ENCODE data around the gene SLC44A5. TPM values are rescaled to one million over a fixed set of nuclear protein-coding genes. Genes with fewer than 3 reads are reported as not detected.
"Not testable (repeated sequence)": the region's sequence is repeated elsewhere in the genome, so short reads cannot be mapped to it uniquely, and the experiment has no call there.

Gene SLC44A5
- total RNA-seq, 1 donor from 2014 or later = 1.7 TPM

GRCh38 chr1:75470448-75470847, 140.5 kb downstream of the SLC44A5 start:
- DNase-seq (ENCODE audit: extremely low read depth, low read depth, low spot score) = no peak

DNA sequence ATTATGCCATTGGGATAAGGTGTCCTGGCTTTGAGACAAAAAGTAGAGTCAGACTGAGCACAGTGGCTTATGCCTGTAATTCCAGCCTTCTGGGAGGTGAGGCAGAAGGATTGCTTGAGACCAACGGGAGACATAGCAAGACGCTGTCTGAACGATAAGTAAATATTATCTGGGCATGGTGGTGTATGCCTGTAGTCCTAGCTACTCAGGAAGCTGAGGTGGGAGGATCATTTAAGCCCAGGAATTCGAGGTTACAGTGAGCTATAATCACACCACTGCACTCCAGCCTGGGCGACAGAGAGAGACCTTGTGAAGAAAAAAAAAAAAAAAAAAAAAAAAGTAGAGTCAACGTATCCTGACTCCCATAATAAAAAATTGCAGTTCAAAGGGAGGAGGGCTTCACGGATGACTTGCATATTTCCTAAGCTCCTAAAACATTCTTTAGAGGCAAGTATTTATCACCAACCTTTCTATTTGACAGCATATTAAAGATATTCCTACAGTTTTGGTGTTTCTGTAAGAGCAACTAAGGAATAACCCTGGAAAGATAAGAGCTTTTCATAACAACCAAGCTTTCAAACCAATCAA, 141.2 kb downstream of the SLC44A5 start:
- DNase-seq (ENCODE audit: extremely low read depth, low read depth, low spot score) = no peak

DNA sequence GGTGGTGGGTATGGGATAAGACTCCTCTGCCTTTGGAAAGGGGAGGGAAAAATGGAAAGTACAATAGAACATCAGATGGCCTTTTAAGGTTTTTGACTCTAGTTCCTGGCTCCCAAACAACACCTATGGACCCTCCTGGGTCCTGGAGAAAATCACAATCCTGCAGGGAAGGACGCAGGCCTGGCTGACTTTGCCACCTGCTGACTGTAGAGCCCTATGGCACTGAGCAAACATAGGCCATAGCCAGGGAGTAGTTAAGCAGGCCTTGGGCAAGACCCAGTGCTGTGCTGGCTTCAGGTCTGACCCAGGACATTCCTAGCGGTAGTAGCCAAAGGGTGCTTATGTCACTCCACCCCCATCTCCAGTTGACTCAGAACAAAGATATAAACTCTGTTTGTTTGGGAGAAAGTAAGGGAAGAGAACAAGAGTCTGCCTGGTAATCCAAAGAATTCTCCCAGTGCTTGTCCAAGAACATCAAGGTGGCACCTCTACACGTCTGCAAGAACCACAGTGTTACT, 149.0 kb downstream of the SLC44A5 start:
- DNase-seq (ENCODE audit: extremely low read depth, low read depth, low spot score) = no peak

DNA sequence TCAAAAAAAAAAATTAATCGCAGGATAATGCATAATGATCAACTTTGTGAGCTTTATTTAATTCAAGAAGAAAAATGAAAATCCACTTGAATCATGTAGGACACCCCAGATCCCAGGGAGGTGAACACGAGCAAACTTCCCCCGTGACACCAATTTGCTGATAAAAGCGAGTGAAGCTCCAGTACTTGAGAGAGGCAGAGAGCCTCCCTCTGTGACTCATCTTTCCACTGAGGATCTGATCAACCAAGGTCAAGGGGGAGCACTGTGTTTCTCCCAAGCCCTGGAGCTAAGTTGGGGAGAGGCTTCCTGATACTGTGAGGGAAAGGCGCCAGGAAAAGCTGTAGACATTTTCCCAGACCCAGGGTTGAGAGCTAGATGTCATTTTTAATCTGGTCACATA, 160.9 kb downstream of the SLC44A5 start:
- no peak for DNase-seq (ENCODE audit: extremely low read depth, low read depth, low spot score)

DNA sequence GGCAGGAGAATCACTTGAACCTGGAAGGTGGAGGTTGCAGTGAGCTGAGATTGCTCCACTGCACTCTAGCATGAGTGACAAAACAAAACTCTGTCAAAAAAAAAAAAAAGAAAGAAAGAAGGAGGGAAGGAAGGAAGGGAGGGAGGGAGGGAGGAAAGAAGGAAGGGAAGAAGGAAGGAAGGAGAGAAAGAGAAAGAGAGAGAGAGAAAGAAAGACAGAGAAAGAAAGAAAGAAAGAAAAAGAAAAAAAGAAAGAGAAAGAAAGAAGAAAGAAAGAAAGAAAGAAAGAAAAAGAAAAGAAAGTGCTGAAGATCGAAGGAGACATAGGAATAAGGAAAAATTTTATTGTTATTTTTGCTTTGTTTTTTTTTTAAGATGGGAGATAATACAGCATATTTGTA, 166.7 kb downstream of the SLC44A5 start:
- DNase-seq (ENCODE audit: extremely low read depth, low read depth, low spot score) = no peak

DNA sequence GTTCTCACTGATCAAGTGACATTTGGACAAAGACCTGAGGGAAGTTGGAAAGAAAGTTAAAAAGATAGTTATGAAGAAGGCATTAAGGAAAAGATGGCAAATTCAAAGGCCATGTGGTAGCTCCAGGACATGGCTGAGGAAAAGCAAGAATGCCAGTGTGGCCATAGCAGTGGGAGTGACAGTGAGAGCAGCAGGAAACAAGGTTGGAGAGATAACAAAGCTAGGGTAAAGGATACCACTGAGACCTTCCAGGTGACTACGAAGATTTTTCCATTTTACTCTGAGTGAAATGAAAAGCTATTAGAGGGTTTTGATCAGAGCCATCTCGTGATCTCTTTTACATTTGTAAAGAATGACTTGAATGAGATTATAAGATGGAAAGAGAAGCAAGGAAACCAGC, 170.6 kb downstream of the SLC44A5 start:
- no peak for DNase-seq (ENCODE audit: extremely low read depth, low read depth, low spot score)

- no peak for DNase-seq (ENCODE audit: extremely low read depth, low read depth, low spot score)
Observed at GRCh38 chr1:75438355-75438754, 172.6 kb downstream of the SLC44A5 start.

DNA sequence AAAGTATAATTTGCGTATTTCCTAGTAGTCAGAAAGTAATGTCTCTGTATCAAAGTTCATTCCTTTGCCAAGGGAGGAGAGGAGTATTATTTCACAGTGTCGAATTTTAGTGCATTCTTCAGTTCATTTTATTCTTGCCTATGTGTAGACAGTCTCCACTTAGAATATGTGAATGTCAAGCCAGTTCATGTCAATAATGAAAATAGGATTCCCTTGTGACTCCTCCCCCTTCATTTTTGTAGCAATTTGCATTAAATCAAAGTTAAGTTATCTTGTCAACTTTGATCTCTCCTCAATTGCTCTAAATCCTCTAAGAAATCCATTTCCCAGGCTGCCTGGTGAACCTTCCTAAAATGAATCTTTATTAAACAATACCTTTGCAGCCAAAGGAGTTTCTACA, 179.1 kb downstream of the SLC44A5 start:
- DNase-seq (ENCODE audit: extremely low read depth, low read depth, low spot score) = no peak

- DNase-seq (ENCODE audit: extremely low read depth, low read depth, low spot score) = no peak
Observed at GRCh38 chr1:75430526-75430925, 180.4 kb downstream of the SLC44A5 start.

GRCh38 chr1:75426688-75427087, 184.2 kb downstream of the SLC44A5 start:
- DNase-seq (ENCODE audit: extremely low read depth, low read depth, low spot score) = no peak

- no peak for DNase-seq (ENCODE audit: extremely low read depth, low read depth, low spot score)
Observed at GRCh38 chr1:75425001-75425650, 185.8 kb downstream of the SLC44A5 start.

GRCh38 chr1:75423616-75424015, 187.3 kb downstream of the SLC44A5 start:
- DNase-seq (ENCODE audit: extremely low read depth, low read depth, low spot score) = no peak

DNA sequence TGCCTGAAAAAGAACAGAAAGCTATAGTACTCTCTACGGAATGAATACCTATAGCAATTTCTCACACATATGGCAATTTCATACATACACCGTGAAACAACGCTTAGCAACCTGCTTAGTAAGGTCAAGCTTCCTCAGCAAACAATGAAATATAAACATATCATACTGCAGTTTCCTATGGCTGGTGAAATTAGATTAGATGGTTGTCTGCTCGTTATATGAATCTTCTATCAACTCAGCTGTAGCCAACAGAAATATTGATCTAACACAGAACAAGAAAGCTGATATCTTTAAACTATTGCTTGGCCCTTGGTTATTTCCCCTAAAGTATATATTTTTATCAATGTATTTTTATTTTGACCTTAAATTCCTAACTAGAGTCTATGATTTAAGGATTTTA, 187.8 kb downstream of the SLC44A5 start:
- no peak for DNase-seq (ENCODE audit: extremely low read depth, low read depth, low spot score)

- no peak for DNase-seq (ENCODE audit: extremely low read depth, low read depth, low spot score)
Observed at GRCh38 chr1:75421371-75421770, 189.5 kb downstream of the SLC44A5 start.

- DNase-seq (ENCODE audit: extremely low read depth, low read depth, low spot score) = no peak
Observed at GRCh38 chr1:75415187-75415586, 195.7 kb downstream of the SLC44A5 start.

DNA sequence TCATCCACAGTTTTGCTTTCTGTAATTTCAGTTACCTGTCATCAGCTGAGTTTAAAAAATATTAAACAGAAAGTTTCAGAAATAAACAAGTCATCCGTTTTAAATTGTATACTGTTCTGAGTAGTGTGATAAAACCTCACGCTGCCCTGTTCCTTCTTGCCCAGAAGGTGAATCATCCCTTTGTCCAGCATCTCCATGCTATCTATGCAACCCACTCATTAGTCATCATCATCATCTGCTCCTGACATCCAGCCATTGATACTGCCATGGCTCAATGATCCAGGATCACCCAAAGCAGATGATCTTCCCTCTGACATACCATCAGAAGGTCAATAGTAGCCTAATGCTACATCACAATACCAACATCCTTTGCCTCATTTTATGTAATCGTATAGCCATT, 198.3 kb downstream of the SLC44A5 start:
- no peak for DNase-seq (ENCODE audit: extremely low read depth, low read depth, low spot score)

GRCh38 chr1:75404681-75405080, 206.2 kb downstream of the SLC44A5 start:
- not testable (repeated sequence) for DNase-seq (ENCODE audit: extremely low read depth, low read depth, low spot score)

GRCh38 chr1:75403147-75403646, 207.7 kb downstream of the SLC44A5 start:
- DNase-seq (ENCODE audit: extremely low read depth, low read depth, low spot score) = not testable (repeated sequence)

GRCh38 chr1:75400716-75401115, 210.2 kb downstream of the SLC44A5 start:
- no peak for DNase-seq (ENCODE audit: extremely low read depth, low read depth, low spot score)

DNA sequence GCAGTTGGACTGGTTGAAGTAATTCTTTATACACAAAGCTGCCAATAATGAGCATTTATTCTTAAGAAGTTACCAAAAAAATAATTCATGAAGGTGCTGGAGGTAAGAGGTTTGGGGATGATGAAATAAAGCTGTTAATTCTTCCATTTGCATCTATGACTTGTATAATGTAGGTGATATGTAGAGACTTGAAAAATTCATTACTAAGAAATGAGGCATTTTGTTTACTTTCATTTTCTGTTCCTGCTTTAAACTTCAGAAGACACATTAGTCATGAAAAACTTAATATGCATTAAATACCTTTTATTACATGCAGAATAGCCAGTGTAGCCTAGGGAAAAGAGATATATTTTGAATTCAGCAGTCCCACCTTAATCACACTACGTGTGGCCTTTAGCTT, 214.2 kb downstream of the SLC44A5 start:
- no peak for DNase-seq (ENCODE audit: extremely low read depth, low read depth, low spot score)

DNA sequence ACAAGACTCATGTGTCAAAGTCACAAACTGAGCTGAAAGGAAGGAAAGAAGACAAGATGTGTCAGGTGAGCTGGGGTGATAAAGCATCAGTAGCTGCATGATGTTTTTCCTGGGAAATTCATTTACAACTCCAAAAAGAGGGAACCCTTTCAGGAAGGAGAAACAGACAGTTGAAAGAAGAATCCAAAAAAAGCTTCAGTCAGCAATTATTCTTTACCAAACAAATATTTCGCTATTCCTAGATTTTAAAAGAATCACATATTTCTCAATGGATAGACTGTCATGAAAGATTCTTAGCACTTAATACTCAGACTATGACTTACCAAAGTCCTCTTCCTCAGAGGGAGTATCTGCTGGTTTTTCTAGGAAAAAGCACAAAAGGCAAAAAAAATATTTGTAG, 214.7 kb downstream of the SLC44A5 start:
- DNase-seq (ENCODE audit: extremely low read depth, low read depth, low spot score) = no peak

- DNase-seq (ENCODE audit: extremely low read depth, low read depth, low spot score) = no peak
Observed at GRCh38 chr1:75394386-75395139, 216.4 kb downstream of the SLC44A5 start.
